Endothelial cell of umbilical vein (primary cell): ENCODE measurements around the gene THSD4. TPM values are rescaled to one million over a fixed set of nuclear protein-coding genes. Genes with fewer than 3 reads are reported as not detected.

Experiments
- BruUV-seq: library from RNA; stranded (reverse); fragments of 400-500 nt; replicated peaks from 2 replicates; lab custom pipeline; 2021; lab: Mats Ljungman, UMichigan
- CTCF ChIA-PET: fragments of 300-600, 350-600 bp; sonication (Branson Sonifier 250); formaldehyde crosslinking; loops from one replicate; lab custom pipeline; 2021; ENCODE audit warnings: antibody characterized with exemption, inconsistent platforms; lab: Charles Lee
- POLR2A ChIA-PET: fragments of 300-600, 350-600 bp; sonication (Branson Sonifier 250); formaldehyde crosslinking; loops from one replicate; lab custom pipeline; 2021; ENCODE audit warnings: antibody characterized with exemption, inconsistent platforms; lab: Charles Lee
- DNase-seq: peaks from one replicate; pipeline ENCODE4 v3.0.0-alpha.2; 2011; ENCODE audit warnings: low read depth, low spot score
- FAIRE-seq: peaks from 2 replicates; lab custom pipeline; 2011; peaks lifted over from hg19 to GRCh38; lab: Jason Lieb, UNC
- H2AFZ ChIP-seq: 2 replicates; pipeline ENCODE4 v1.6.0; 2012; ENCODE audit warnings: low read depth, low read length, control low read depth, inconsistent platforms
- H3K27ac ChIP-seq: 2 replicates; pipeline ENCODE4 v1.5.1; 2011; ENCODE audit warnings: low read depth, mild to moderate bottlenecking, control low read depth, low read length, moderate library complexity; ENCODE audit not compliant: insufficient read depth
- H3K27me3 ChIP-seq, 2 experiments: 2 replicates each; pipeline versions ENCODE4 v1.6.0 to v1.6.1; 2011; ENCODE audit warnings: low read length in 2 of 2, mixed read lengths in 1 of 2; ENCODE audit not compliant: control insufficient read depth in 2 of 2, insufficient read depth in 2 of 2
- H3K36me3 ChIP-seq, 2 experiments: 2 replicates in 1 of 2; 3 replicates in 1 of 2; pipeline ENCODE4 v1.5.1; 2011; ENCODE audit warnings: low read length in 2 of 2, mild to moderate bottlenecking in 1 of 2, moderate library complexity in 1 of 2; ENCODE audit not compliant: control insufficient read depth in 2 of 2, insufficient read depth in 2 of 2; ENCODE audit errors: extremely low read depth in 1 of 2
- H3K4me1 ChIP-seq: 3 replicates; pipeline ENCODE4 v1.5.1; 2011; ENCODE audit warnings: mild to moderate bottlenecking, low read length; ENCODE audit not compliant: control insufficient read depth, insufficient read depth; ENCODE audit errors: extremely low read depth
- H3K4me2 ChIP-seq: 2 replicates; pipeline ENCODE4 v1.6.1; 2011; ENCODE audit warnings: low read length, control low read depth, mixed read lengths; ENCODE audit not compliant: insufficient read depth
- H3K4me3 ChIP-seq, 3 experiments: fragments of 200-600 bp in 1 of 3; sonication (generic), shearing (Covaris generic) in 1 of 3; replicated peaks in 1 of 3; 2 replicates each; pipeline ENCODE4 v1.5.1; 2011 to 2016; ENCODE audit warnings: control low read depth in 3 of 3, low read length in 3 of 3, mild to moderate bottlenecking in 2 of 3, inconsistent platforms in 1 of 3, low read depth in 1 of 3, moderate library complexity in 1 of 3; ENCODE audit not compliant: insufficient read depth in 1 of 3
- H3K79me2 ChIP-seq: 2 replicates; pipeline ENCODE4 v1.6.0; 2012; ENCODE audit warnings: low read length, inconsistent platforms; ENCODE audit not compliant: control insufficient read depth, insufficient read depth
- H3K9ac ChIP-seq: replicated peaks from 2 replicates; pipeline ENCODE3; 2011; ENCODE audit warnings: low read length, control low read depth; ENCODE audit not compliant: insufficient read depth; ENCODE audit errors: extremely low read depth
- H3K9me1 ChIP-seq: replicated peaks from 3 replicates; pipeline ENCODE4 v1.6.0; 2011; ENCODE audit warnings: mild to moderate bottlenecking, low read length; ENCODE audit not compliant: control insufficient read depth, insufficient read depth; ENCODE audit errors: extremely low read depth
- H3K9me3 ChIP-seq: replicated peaks from 2 replicates; pipeline ENCODE4 v1.5.1; 2012; ENCODE audit warnings: low read length, inconsistent platforms; ENCODE audit not compliant: control insufficient read depth, insufficient read depth
- H4K20me1 ChIP-seq: replicated peaks from 2 replicates; pipeline ENCODE3; 2011; ENCODE audit warnings: mild to moderate bottlenecking, low read length; ENCODE audit not compliant: control insufficient read depth, insufficient read depth; ENCODE audit errors: extremely low read depth
- CTCF ChIP-seq, 2 donors: IDR thresholded peaks; 1 replicate in 1 of 2; 2 replicates in 1 of 2; pipeline ENCODE4 v1.5.1; 2011; ENCODE audit warnings: low read length in 2 of 2, mild to moderate bottlenecking in 2 of 2, moderate library complexity in 2 of 2, control low read depth in 1 of 2, inconsistent platforms in 1 of 2, low read depth in 1 of 2; ENCODE audit not compliant: insufficient read depth in 1 of 2; ENCODE audit errors: extremely low read depth in 1 of 2
- EZH2 ChIP-seq: IDR thresholded peaks from 2 replicates; pipeline ENCODE4 v1.6.1; 2012; ENCODE audit warnings: borderline replicate concordance, low read depth, mild to moderate bottlenecking, moderate library complexity, low read length, inconsistent platforms; ENCODE audit not compliant: severe bottlenecking
- FOS ChIP-seq: IDR thresholded peaks from 2 replicates; pipeline ENCODE4 v1.6.1; 2011; ENCODE audit warnings: mild to moderate bottlenecking, low read length, moderate library complexity, borderline replicate concordance; ENCODE audit not compliant: insufficient read depth
- GATA2 ChIP-seq: IDR thresholded peaks from 2 replicates; pipeline ENCODE4 v1.7.0; 2011; ENCODE audit warnings: low read depth, mild to moderate bottlenecking, moderate library complexity, mixed read lengths, low read length; ENCODE audit not compliant: insufficient read length, insufficient read depth
- JUN ChIP-seq: IDR thresholded peaks from 2 replicates; pipeline ENCODE4 v1.6.1; 2011; ENCODE audit warnings: borderline replicate concordance, low read depth; ENCODE audit not compliant: insufficient read length, insufficient read depth
- MAX ChIP-seq: IDR thresholded peaks from 2 replicates; pipeline ENCODE4 v1.6.1; 2011; ENCODE audit not compliant: insufficient read depth, insufficient read length
- MYC ChIP-seq: IDR thresholded peaks from one replicate; pipeline ENCODE4 v1.6.1; 2011; ENCODE audit warnings: mild to moderate bottlenecking, low read depth, low read length
- POLR2A ChIP-seq: IDR thresholded peaks from 2 replicates; pipeline ENCODE4 v1.6.1; 2012; ENCODE audit warnings: low read depth, mild to moderate bottlenecking, control low read depth, low read length
- POLR2AphosphoS5 ChIP-seq: IDR thresholded peaks from 2 replicates; pipeline ENCODE4 v1.6.1; 2012; ENCODE audit warnings: low read depth, mild to moderate bottlenecking, control low read depth, low read length, moderate library complexity; ENCODE audit not compliant: insufficient read depth
- dilution Hi-C: fragments of 300-500 bp; cut with MboI; formaldehyde crosslinking; loops from one replicate; pipeline ENCODE4 v1.15.0; 2019; ENCODE audit warnings: low sequenced_read_pairs; ENCODE audit not compliant: extremely low pct_ligation_motif_present
- intact Hi-C: fragments of 100-400 bp; cut with micrococcal nuclease; formaldehyde crosslinking; loops from one replicate; pipeline ENCODE4 v1.10.0; 2022
- polyA plus RNA-seq, 4 experiments: library from polyadenylated mRNA; depleted of rRNA in 3 of 4; stranded (reverse) in 3 of 4; unstranded in 1 of 4; fragments of >200 nt; gene quantifications; 2 replicates each; pipeline versions ENCODE4 v1.2.1 to v1.2.3, GENCODE V29; 2011 to 2012; ENCODE audit warnings: missing spikeins in 1 of 4
- total RNA-seq: library from RNA; stranded (reverse); gene quantifications from 2 replicates; pipeline ENCODE4 v1.2.3, GENCODE V29; 2021

The THSD4 gene
- total and polyA plus RNA-seq, 2 donors (not counting 3 experiments of a cell fraction or from before 2014, with no cell fraction given): 9.9 to 25.4 TPM

- H3K27ac ChIP-seq: no peak overlapping the region
- intact Hi-C loops: no loop called here
- no peaks in the 10 kb centered on the region for H3K9me3 ChIP-seq
- no peaks in the 10 kb centered on the region for H3K79me2 ChIP-seq
- BruUV-seq: no TSS peak
- H3K4me1 ChIP-seq: peaks cover 12% of the 10 kb centered on the region
- H3K9me1 ChIP-seq: no peaks in the 10 kb centered on the region
- H3K36me3 ChIP-seq: no peaks in the 10 kb centered on the region
- H4K20me1 ChIP-seq: no peaks in the 10 kb centered on the region
- no peak for FAIRE-seq
- ChIA-PET CTCF (no interaction called here), POLR2A (no interaction called here)
- no peaks in the 10 kb centered on the region for H3K27me3 ChIP-seq
- no peak overlapping the region for H2AFZ ChIP-seq
- no peak overlapping the region for H3K9ac ChIP-seq
- DNase-seq: no peak
- TF ChIP-seq FOS (no peak), JUN (no peak), POLR2A (no peak), MAX (no peak), MYC (no peak)
- dilution Hi-C loops: no loop called here
- H3K4me2 ChIP-seq: no peak overlapping the region
- H3K4me3 ChIP-seq: no peak overlapping the region
Measured at GRCh38 chr15:71568227-71568626, 453.0 kb downstream of the THSD4 start.

GRCh38 chr15:71570736-71571135 is 455.5 kb downstream of the THSD4 start:
- no peaks in the 10 kb centered on the region for H4K20me1 ChIP-seq
- FAIRE-seq (peak; percentile 12), DNase-seq (no peak)
- H3K9me3 ChIP-seq: no peaks in the 10 kb centered on the region
- ChIA-PET CTCF (no interaction called here), POLR2A (no interaction called here)
- H3K27me3 ChIP-seq: no peaks in the 10 kb centered on the region
- H3K79me2 ChIP-seq: no peaks in the 10 kb centered on the region
- intact Hi-C loops (loop anchor here (5.0 kb wide), 1 partner anchor 232 kb away; no protein-coding TSS in a partner anchor), dilution Hi-C loops (no loop called here)
- no peaks in the 10 kb centered on the region for H3K9me1 ChIP-seq
- H2AFZ ChIP-seq: no peak overlapping the region
- BruUV-seq: no TSS peak
- H3K27ac ChIP-seq: no peak overlapping the region
- H3K36me3 ChIP-seq: no peaks in the 10 kb centered on the region
- H3K9ac ChIP-seq: no peak overlapping the region
- TF ChIP-seq POLR2AphosphoS5: no peak
- TF ChIP-seq MYC: no peak
- TF ChIP-seq EZH2: no peak
- TF ChIP-seq GATA2: no peak
- TF ChIP-seq MAX: no peak
- TF ChIP-seq CTCF (IDR thresholded peaks at IDR 0.05; ENCODE audit: extremely low read depth in 1 of 2, insufficient read depth in 1 of 2, low read depth in 1 of 2, low read length in 2 of 2): no peak
- no peak for TF ChIP-seq POLR2A
- TF ChIP-seq FOS: no peak
- no peak for TF ChIP-seq JUN
- H3K4me3 ChIP-seq: no peak overlapping the region
- H3K4me2 ChIP-seq: no peak overlapping the region
- peaks cover 12% of the 10 kb centered on the region for H3K4me1 ChIP-seq
